IMR-90 (cell line): ENCODE results near the gene LDHAL6A.

Source experiments
- TF ChIP-seq, protein P1 (sequence below): conservative IDR thresholded peaks from 2 replicates; pipeline ENCODE4 v1.5.1; 2012; ENCODE audit warnings: mild to moderate bottlenecking, low read depth, low read length, improper control_type of control experiment
- TF ChIP-seq, protein P2 (sequence below): fragments of 150-350 bp; IDR thresholded peaks from 2 replicates; pipeline ENCODE4 v1.6.1; 2017; ENCODE audit warnings: mild to moderate bottlenecking, antibody characterized with exemption, low read length, low read depth

DNA sequence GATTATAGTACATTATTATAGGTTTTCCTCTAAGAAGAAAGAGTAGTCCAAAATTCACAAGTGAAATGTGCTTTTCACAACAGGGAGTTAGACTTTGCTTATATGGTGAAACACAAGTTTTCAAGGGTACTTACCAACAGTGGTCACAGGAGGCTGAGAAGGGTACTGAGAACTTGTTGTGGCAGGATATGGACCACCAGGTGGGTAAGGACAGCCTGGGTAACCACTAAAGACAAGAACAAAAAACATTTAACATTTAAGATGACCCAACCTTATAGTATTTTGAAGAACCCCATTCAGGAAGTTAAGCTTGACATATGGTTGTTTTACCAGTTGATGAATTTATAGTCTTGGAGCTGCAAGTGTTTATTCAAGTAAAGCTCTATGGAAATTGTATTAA is 46.7 kb downstream of the LDHAL6A start:
- TF ChIP-seq, protein P1, sequence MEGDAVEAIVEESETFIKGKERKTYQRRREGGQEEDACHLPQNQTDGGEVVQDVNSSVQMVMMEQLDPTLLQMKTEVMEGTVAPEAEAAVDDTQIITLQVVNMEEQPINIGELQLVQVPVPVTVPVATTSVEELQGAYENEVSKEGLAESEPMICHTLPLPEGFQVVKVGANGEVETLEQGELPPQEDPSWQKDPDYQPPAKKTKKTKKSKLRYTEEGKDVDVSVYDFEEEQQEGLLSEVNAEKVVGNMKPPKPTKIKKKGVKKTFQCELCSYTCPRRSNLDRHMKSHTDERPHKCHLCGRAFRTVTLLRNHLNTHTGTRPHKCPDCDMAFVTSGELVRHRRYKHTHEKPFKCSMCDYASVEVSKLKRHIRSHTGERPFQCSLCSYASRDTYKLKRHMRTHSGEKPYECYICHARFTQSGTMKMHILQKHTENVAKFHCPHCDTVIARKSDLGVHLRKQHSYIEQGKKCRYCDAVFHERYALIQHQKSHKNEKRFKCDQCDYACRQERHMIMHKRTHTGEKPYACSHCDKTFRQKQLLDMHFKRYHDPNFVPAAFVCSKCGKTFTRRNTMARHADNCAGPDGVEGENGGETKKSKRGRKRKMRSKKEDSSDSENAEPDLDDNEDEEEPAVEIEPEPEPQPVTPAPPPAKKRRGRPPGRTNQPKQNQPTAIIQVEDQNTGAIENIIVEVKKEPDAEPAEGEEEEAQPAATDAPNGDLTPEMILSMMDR, result no peak
- TF ChIP-seq, protein P2, sequence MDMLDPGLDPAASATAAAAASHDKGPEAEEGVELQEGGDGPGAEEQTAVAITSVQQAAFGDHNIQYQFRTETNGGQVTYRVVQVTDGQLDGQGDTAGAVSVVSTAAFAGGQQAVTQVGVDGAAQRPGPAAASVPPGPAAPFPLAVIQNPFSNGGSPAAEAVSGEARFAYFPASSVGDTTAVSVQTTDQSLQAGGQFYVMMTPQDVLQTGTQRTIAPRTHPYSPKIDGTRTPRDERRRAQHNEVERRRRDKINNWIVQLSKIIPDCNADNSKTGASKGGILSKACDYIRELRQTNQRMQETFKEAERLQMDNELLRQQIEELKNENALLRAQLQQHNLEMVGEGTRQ, result no peak
